OCI-LY7 (cell line): ENCODE measurements around the gene KLHL17. TPM values are rescaled to one million over a fixed set of nuclear protein-coding genes. Genes with fewer than 3 reads are reported as not detected.

ENCODE experiments used
- BruUV-seq: library from RNA; stranded (reverse); fragments of 400-500 nt; replicated peaks from 2 replicates; lab custom pipeline; 2021; lab: Mats Ljungman, UMichigan
- CTCF ChIA-PET: fragments of 300-600 bp; sonication (Branson Sonifier 250); formaldehyde crosslinking; loops from one replicate; lab custom pipeline; 2022; ENCODE audit warnings: antibody characterized with exemption; ENCODE audit not compliant: unreplicated experiment; lab: Charles Lee
- POLR2A ChIA-PET: fragments of 300-600 bp; sonication (Branson Sonifier 250); formaldehyde crosslinking; loops from one replicate; lab custom pipeline; 2022; ENCODE audit warnings: antibody characterized with exemption; lab: Charles Lee
- DNase-seq: peaks from one replicate; pipeline ENCODE4 v3.0.0-alpha.2; 2015; ENCODE audit warnings: low spot score
- H2AFZ ChIP-seq: fragments of 200-600 bp; sonication (generic), shearing (Covaris generic); 2 replicates; pipeline ENCODE4 v1.6.1; 2014; ENCODE audit warnings: mild to moderate bottlenecking, antibody characterized with exemption, low read length, moderate library complexity
- H3K27ac ChIP-seq: fragments of 200-600 bp; sonication (generic); 2 replicates; pipeline ENCODE4 v1.5.1; 2014; ENCODE audit warnings: mixed run types, low read depth, mild to moderate bottlenecking, moderate library complexity, low read length, inconsistent platforms; ENCODE audit not compliant: poor library complexity, severe bottlenecking
- H3K36me3 ChIP-seq: fragments of 200-600 bp; sonication (generic); 2 replicates; pipeline ENCODE4 v1.6.1; 2014; ENCODE audit warnings: mild to moderate bottlenecking, antibody characterized with exemption, low read length, moderate library complexity, mixed read lengths; ENCODE audit not compliant: insufficient read depth
- H3K4me1 ChIP-seq: fragments of 200-600 bp; sonication (generic); 2 replicates; pipeline ENCODE4 v1.5.1; 2014; ENCODE audit warnings: mild to moderate bottlenecking, low read length; ENCODE audit not compliant: insufficient read depth, poor library complexity, severe bottlenecking
- H3K4me2 ChIP-seq: fragments of 200-600 bp; sonication (generic); 2 replicates; pipeline ENCODE4 v1.6.1; 2014; ENCODE audit warnings: mild to moderate bottlenecking, low read length
- H3K4me3 ChIP-seq: fragments of 200-600 bp; sonication (generic); 2 replicates; pipeline ENCODE4 v1.5.1; 2014; ENCODE audit warnings: mild to moderate bottlenecking, low read depth, low read length; ENCODE audit not compliant: poor library complexity, severe bottlenecking
- H3K79me2 ChIP-seq: fragments of 200-600 bp; sonication (generic); 2 replicates; pipeline ENCODE4 v1.6.1; 2016; ENCODE audit warnings: low read depth, mild to moderate bottlenecking, low read length, moderate library complexity, mixed read lengths; ENCODE audit not compliant: insufficient read depth
- H3K9me2 ChIP-seq: fragments of 200-600 bp; sonication (generic); 2 replicates; pipeline ENCODE4 v1.6.1; 2016; ENCODE audit warnings: mild to moderate bottlenecking, low read length, mixed read lengths; ENCODE audit not compliant: insufficient read depth
- H3K9me3 ChIP-seq: fragments of 200-600 bp; sonication (generic); 2 replicates; pipeline ENCODE4 v1.6.1; 2014; ENCODE audit warnings: mild to moderate bottlenecking, mixed run types, low read length, mixed read lengths
- H4K20me1 ChIP-seq: fragments of 200-600 bp; sonication (generic); 2 replicates; pipeline ENCODE4 v1.6.1; 2014; ENCODE audit warnings: mild to moderate bottlenecking, antibody characterized with exemption, low read length, moderate library complexity, mixed read lengths; ENCODE audit not compliant: insufficient read depth
- EZH2phosphoT487 ChIP-seq: fragments of 200-600 bp; sonication (generic); IDR thresholded peaks from 2 replicates; pipeline ENCODE4 v1.6.1; 2018; ENCODE audit warnings: low read depth, borderline replicate concordance, mild to moderate bottlenecking, mixed run types, antibody characterized with exemption, low read length, moderate library complexity, mixed read lengths
- intact Hi-C: fragments of 100-400 bp; cut with micrococcal nuclease; formaldehyde crosslinking; loops from one replicate; pipeline ENCODE4 v1.10.0; 2022; ENCODE audit not compliant: unreplicated experiment
- total RNA-seq, 2 experiments: library from RNA; depleted of rRNA in 1 of 2; stranded (reverse); fragments of >200 nt in 1 of 2; shearing (Covaris generic) in 1 of 2; gene quantifications; 2 replicates each; pipeline ENCODE4 v1.2.3, GENCODE V29; 2014 to 2022
- TF ChIP-seq, protein P1 (sequence below): fragments of 200-600 bp; sonication (generic); conservative IDR thresholded peaks from 2 replicates; pipeline ENCODE4 v1.5.1; 2014; ENCODE audit warnings: mild to moderate bottlenecking, antibody characterized with exemption, low read length, moderate library complexity, mixed read lengths

KLHL17 gene
- total RNA-seq, 2 experiments from 2014 or later, result 21.7 to 23.3 TPM

DNA sequence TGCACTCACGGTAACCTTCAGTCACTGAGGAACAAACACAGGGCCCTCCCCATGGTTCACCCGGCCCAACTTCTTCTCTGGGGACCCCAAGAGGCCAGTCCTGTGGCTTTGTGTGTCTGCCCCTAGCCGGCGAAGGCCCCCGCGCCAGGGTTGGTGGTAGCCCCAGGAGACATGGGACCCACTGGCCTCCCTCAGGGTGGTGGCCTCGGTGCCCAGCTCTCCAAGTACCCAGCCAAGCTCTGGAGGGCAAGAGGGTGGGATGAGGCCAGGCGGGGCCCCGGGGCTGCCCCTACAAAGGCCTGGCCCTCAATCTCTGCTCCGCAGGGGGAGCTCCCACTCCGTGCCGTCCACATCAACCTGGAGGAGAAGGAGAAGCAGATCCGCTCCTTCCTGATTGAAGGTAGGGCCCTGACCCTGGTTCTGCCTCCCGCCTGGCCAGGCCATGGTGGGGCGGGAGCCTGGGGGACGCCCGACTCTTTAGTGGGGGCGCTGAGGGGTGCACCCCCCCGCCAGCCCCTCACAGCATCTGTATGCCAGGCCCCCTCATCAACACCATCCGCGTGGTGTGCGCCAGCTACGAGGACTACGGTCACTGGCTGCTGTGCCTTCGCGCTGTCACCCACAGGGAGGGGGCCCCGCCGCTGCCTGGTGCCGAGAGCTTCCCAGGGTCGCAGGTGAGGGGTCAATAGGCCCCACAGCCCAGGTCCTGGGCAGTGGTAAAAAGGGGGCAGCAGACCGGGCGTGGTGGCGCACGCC, 11.5 kb downstream of the KLHL17 start:
- no peak overlapping the region for H3K27ac ChIP-seq
- ChIA-PET CTCF (no interaction called here), POLR2A (no interaction called here)
- H4K20me1 ChIP-seq, result no peaks in the 10 kb centered on the region; the same call in 1 of the 2 replicates
- H3K36me3 ChIP-seq, result no peaks in the 10 kb centered on the region
- TF ChIP-seq, protein P1, sequence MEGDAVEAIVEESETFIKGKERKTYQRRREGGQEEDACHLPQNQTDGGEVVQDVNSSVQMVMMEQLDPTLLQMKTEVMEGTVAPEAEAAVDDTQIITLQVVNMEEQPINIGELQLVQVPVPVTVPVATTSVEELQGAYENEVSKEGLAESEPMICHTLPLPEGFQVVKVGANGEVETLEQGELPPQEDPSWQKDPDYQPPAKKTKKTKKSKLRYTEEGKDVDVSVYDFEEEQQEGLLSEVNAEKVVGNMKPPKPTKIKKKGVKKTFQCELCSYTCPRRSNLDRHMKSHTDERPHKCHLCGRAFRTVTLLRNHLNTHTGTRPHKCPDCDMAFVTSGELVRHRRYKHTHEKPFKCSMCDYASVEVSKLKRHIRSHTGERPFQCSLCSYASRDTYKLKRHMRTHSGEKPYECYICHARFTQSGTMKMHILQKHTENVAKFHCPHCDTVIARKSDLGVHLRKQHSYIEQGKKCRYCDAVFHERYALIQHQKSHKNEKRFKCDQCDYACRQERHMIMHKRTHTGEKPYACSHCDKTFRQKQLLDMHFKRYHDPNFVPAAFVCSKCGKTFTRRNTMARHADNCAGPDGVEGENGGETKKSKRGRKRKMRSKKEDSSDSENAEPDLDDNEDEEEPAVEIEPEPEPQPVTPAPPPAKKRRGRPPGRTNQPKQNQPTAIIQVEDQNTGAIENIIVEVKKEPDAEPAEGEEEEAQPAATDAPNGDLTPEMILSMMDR, result no peak
- no peak for TF ChIP-seq EZH2phosphoT487
- H3K9me2 ChIP-seq, result no peaks in the 10 kb centered on the region
- intact Hi-C loops, result no loop called here
- no peak overlapping the region for H2AFZ ChIP-seq
- no peak overlapping the region for H3K4me2 ChIP-seq
- DNase-seq, result no peak
- H3K9me3 ChIP-seq, result no peaks in the 10 kb centered on the region
- BruUV-seq, result no TSS peak
- H3K79me2 ChIP-seq, result no peaks in the 10 kb centered on the region
- no peaks in the 10 kb centered on the region for H3K4me1 ChIP-seq
- no peak overlapping the region for H3K4me3 ChIP-seq

DNA sequence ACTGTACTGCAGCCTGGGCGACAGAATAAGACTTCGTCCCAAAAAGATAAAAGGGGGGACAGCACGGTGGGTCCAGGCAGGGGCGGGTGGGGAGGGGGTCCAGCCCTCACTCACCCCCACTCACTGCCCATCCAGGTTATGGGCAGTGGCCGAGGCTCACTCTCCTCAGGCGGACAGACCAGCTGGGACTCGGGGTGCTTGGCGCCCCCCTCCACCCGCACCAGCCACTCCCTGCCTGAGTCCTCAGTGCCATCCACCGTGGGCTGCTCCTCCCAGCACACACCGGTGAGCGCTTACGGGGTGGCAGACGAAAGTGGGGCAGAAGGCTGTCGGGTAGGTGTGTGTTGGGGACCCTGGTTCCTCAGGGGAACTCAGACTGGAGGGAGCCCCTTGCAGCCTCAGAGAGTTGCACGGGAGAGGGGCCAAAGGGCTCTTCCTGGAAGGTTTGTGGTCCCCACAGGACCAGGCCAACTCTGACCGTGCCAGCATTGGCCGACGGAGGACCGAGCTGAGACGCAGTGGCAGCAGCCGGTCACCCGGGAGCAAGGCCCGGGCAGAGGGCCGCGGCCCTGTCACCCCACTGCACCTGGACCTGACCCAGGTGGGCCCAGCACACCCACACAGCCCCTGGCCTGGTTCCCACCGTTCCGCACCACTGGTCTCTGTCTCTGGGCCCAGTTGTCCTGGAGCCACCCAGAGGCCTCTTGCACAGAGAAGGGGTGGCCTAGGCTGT, 12.5 kb downstream of the KLHL17 start:
- no peaks in the 10 kb centered on the region for H3K4me1 ChIP-seq
- POLR2A ChIA-PET, result no interaction called here
- H2AFZ ChIP-seq, result no peak overlapping the region
- H3K27ac ChIP-seq, result no peak overlapping the region
- intact Hi-C loops, result no loop called here
- H3K4me2 ChIP-seq, result no peak overlapping the region
- H3K9me2 ChIP-seq, result no peaks in the 10 kb centered on the region
- no peaks in the 10 kb centered on the region for H3K36me3 ChIP-seq
- no TSS peak for BruUV-seq
- H4K20me1 ChIP-seq, result no peaks in the 10 kb centered on the region; the same call in 1 of the 2 replicates
- DNase-seq, result no peak
- no peaks in the 10 kb centered on the region for H3K9me3 ChIP-seq
- CTCF ChIA-PET, result no interaction called here
- H3K79me2 ChIP-seq, result no peaks in the 10 kb centered on the region
- no peak overlapping the region for H3K4me3 ChIP-seq
- TF ChIP-seq, protein P1, result no peak
- TF ChIP-seq EZH2phosphoT487, result no peak
